Ureter (tissue), 1 donor: ENCODE data around the gene PARVB. TPM values are rescaled to one million over a fixed set of nuclear protein-coding genes. Genes with fewer than 3 reads are reported as not detected.

Experiments
- DNase-seq: peaks from one replicate; pipeline ENCODE4 v3.0.0-alpha.2; 2020; ENCODE audit warnings: low spot score
- total RNA-seq: library from RNA; stranded (reverse); gene quantifications from one replicate; pipeline ENCODE4 v1.2.4, GENCODE V29; 2023
- donor health status: DM: yes; HTN: yes; CAD: no.

The PARVB gene
- total RNA-seq, 1 donor from 2014 or later: 24.4 TPM

DNA sequence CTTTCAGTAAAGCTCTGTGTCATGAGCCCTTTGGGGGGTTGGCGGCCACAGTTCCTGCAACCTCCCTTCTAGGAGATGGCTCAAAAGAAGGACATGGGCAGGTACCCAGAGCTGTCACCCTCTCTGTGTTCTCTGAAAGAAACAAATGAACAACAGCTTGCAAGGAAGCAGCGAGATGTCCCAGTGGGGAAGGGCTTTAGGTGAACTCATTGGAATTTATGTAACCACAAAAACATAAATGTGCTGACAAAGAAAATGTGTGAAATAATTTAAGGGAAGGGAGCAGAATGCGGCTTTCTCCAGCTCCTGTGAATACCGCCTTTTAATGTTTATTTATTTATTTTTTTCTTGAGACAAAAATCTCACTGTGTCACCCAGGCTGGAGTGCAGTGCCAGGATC, 159.9 kb downstream of the PARVB start:
- no peak for DNase-seq

DNA sequence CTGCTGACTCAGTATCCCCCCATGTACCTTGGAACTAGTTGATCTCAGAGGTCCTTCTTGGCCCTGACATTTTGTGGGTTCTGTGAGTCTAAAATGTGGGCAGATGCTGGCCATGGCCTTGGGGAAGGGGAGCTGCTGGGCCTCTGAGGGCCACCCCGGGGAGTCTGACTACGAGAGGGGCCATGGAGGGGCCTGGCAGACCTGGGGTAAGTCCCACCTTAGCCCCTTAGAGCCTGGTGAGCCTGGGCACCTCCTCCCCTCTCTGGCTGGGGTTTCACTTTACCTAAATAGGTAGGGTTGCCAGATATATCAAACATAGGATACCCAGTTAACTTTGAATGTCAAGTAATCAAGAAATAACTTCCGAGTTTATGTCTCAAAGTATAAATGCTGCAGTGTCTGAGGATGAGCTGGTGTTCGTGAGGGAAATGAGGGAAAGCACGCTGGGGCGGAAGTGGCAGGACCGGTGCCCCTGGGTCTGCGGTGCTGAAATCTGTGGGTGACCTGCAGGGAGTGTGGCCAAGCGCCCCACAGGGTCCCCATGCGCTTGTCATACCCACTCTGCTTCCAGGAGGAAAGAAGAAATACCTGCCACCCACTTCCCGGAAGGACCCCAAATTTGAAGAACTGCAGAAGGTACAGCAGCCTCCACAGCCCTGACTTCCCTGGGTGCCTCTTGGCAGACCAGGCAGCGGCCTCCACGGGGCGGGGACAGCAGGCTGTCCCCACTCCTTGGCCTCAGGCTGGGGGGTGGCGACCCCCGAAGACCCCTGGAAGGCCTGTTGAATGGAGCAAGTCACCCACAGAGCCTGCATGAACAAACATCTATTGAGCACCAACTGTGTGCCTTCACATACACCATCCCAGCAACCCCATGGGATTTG, 161.4 kb downstream of the PARVB start:
- no peak for DNase-seq

- no peak for DNase-seq
Observed at GRCh38 chr22:44186121-44186510, 162.0 kb downstream of the PARVB start.

DNA sequence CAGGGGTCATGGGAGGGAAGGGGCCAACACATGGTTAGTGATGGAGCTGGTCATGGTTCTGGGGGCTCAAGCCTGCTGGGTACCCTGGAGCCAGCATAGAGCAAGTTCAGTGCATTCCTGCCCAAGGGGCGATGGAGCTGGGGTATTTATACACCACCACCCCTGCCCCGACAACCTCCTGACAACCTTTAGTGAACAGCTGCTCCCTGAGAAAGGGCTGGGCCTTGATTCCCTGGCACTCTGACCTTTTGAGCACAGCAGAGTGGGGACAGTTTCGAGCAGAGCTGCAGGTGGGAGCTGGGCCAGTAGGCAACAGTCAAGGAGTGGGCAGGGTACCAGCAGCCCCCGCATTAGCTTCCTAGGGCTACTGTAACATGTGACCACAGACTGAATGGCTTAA, 162.6 kb downstream of the PARVB start:
- no peak for DNase-seq

DNA sequence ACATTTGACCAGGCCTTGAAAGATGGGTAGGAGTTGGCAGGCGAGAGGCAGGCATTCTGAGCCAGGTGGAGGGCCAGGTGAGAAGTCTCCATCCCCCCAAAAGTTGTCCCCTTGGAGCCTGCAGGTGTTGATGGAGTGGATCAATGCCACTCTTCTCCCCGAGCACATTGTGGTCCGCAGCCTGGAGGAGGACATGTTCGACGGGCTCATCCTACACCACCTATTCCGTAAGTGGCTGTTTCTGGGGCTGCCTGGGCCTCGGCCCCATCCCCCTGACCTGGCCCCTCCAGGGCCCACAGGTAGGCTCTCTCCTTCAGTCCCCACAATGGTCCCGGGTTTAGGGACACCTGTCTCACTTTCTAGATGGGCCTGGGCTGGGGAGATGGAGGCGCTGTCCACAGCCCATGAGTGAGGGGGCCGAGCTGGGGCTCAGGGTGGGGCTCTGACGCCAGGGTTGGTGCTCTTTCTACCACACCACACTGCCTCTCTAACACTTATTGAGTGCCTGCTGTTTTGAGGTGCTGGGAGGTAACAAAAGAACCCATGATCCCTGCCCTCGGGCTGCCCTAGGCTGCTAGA, 163.6 kb downstream of the PARVB start:
- no peak for DNase-seq

GRCh38 chr22:44188316-44188715, 164.2 kb downstream of the PARVB start:
- no peak for DNase-seq

GRCh38 chr22:44188986-44189630, 165.0 kb downstream of the PARVB start:
- no peak for DNase-seq

GRCh38 chr22:44190381-44190976, 166.4 kb downstream of the PARVB start:
- no peak for DNase-seq

- DNase-seq: no peak
Observed at GRCh38 chr22:44191036-44191454, 166.9 kb downstream of the PARVB start.

GRCh38 chr22:44192098-44192815, 168.2 kb downstream of the PARVB start:
- DNase-seq: no peak

DNA sequence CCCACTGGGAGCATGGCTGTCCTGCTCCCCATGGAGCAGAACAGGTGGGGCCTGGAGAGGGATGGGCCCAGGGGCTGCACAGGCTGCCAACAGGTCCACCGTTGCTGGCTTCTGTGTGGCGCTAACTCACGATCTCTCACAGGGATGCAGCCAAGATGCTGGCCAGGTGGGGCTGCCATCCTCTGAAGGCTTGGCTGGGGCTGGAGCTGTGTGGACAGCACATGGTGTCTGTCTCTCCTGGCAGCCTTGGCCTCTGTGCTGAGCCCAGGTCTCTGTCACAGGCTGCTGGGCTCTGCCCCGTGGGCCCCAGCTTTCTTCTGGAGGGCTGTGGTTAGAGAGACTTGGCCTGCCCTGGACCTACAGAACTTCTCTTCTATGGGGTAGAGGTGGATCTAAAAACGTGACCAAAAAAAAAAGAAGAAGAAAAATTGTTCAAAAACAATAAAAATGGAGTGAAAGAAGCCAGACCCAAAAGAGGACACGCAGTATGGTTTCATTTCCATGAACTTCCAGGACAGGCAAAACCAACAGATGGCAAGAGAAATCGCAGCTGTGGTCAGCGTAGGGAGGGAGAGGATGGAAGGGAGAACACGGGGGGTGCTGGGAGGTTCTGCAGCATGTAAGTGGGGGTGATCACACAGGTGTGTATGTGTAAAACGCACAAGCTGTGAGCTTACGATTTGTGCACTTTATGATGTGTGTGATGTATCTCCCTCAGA, 168.9 kb downstream of the PARVB start:
- no peak for DNase-seq

DNA sequence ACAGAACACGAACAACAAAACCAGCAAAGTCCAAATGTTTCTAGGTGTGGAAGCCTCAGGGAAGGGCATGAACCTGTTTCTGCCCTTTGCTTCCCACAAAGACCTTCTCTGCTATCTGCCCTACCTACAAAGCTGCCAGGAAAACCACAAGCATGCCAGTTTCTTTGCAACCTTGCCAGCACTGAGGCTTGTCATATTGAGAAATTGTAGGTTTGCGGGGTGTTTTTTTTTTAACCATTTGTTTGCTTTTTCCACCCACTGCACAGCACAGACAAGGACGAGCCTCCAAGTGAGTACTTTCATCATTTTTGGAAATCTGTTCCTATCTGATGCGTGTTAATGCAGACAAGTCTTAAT, 169.4 kb downstream of the PARVB start:
- no peak for DNase-seq

DNA sequence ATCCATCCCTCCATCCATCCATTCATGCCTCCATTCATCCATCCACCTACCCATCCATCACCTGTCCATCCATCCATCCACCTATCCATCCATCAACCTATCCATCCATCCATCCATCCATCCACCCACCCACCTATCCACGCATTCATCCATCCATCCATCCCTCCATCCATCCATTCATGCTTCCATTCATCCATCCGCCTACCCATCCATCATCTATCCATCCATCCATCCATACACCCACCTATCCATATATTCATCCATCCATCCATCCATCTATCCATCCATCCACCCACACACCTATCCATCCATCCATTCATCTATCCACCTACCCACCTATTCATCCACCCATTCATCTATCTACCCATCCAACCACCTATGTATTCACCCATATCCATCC, 170.5 kb downstream of the PARVB start:
- no peak for DNase-seq

- DNase-seq: no peak
Observed at GRCh38 chr22:44195189-44195871, 171.2 kb downstream of the PARVB start.

DNA sequence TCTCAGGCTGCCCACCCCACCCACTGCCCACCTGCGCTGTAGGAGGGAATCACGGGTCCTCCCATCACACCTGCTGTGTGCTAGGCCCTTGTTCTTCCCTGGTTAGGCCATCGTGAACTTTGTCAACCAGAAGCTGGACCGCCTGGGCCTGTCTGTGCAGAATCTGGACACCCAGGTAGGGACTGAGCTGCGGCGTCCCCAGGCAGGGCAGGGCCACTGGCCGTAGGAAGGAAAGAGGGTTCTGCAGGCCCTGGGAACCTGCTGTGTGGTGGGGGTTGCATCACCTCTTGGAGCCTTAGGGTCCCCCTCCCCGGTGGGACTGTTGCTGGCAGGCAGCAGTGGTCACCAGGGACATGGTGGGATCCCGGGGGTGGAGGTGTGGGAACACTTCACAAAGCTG, 172.1 kb downstream of the PARVB start:
- no peak for DNase-seq

GRCh38 chr22:44196731-44197131, 172.6 kb downstream of the PARVB start:
- no peak for DNase-seq

GRCh38 chr22:44197271-44197670, 173.2 kb downstream of the PARVB start:
- DNase-seq: no peak

- no peak for DNase-seq
Observed at GRCh38 chr22:44199164-44199563, 175.1 kb downstream of the PARVB start.

- DNase-seq: no peak
Observed at GRCh38 chr22:44199866-44200265, 175.8 kb downstream of the PARVB start.

- no peak for DNase-seq
Observed at GRCh38 chr22:44200451-44200850, 176.3 kb downstream of the PARVB start.
